Hematopoietic multipotent progenitor cell treated with erythropoietin and hydrocortisone succinate and interleukin-3 and kit ligand, for 15 days (in vitro differentiated cells): Measurements from ENCODE around the gene TTLL5.
"Not testable (repeated sequence)": the region's sequence is repeated elsewhere in the genome, so short reads cannot be mapped to it uniquely, and the experiment has no call there.

ENCODE experiments used
- DNase-seq: peaks from one replicate; pipeline ENCODE4 v3.0.0-alpha.2; 2015; ENCODE audit warnings: low spot score

The TTLL5 gene

DNA sequence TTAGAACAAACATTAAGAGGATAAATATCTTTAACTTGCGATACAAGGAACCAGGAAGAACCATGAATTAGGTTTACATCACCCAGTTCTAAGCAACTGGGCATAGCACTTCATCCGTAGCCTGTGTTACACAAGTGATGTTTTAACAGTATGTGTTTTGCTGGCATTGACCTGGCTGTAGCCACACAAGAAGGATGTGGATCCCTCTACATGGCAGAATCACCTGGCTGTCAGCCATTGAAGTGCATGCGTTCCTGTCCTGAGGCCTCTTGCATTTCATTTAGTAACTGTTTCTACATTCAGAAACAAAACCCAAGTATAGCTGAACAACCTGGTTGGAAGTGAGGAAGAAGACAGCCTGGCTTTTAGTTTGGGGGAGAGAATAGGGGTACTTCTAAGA lies 248.6 kb downstream of the TTLL5 start:
- no peak for DNase-seq

GRCh38 chr14:75910048-75910447 lies 249.0 kb downstream of the TTLL5 start:
- DNase-seq: no peak

DNA sequence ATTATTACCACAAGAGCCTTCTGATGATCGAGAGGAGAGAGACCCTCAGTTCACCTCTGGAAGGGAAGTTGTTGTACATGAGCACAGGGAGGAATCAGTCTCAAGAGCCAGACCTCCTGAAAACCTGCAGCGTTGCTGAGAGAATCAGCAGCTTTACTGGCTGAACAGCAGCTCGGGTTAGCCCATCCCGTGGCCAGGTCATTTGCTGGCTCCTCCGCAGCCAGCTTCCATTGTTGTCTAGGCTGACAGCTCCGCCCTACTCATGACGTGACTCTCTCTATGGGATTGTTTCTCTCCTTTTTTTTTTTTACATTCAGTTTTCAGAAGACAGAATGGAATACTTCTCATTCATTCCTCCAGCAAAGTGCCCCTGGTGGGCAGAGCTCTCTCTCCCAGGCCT lies 250.8 kb downstream of the TTLL5 start:
- DNase-seq: no peak

GRCh38 chr14:75913183-75913582 lies 252.1 kb downstream of the TTLL5 start:
- no peak for DNase-seq

- no peak for DNase-seq
These were observed 254.0 kb downstream of the TTLL5 start for GRCh38 chr14:75915045-75915444.

DNA sequence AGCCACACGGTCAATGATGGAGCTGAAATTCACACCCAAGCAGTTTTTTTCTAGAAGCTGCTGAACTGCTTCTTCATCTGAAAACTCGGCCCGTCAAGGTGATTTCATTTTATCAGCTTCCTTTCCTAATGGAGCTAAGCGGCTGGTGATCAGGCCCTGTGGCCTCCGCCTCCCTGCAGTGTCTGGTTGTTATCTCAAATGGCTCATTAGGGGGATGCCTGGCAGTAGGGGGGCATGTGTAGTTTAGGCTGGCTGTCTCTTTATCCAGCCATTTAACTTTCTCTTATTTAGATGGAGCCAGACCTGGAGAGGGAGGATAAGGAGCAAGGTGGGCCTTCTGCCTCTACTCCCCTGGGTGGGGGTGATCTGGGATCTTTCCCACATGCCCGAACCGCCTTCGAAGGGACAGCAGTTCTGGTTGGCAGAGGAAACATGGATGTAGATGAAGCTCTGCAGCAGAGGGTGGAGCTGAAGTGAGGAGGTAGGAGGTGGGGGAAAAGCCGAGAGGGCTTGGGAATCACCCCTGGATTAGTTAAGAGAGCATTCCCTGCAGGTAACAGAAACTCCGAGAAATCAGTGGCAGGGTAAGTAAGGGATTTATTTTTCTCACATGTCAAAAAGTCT lies 256.4 kb downstream of the TTLL5 start:
- no peak for DNase-seq

GRCh38 chr14:75917946-75918335 lies 256.9 kb downstream of the TTLL5 start:
- DNase-seq: no peak

GRCh38 chr14:75920421-75920820 lies 259.4 kb downstream of the TTLL5 start:
- DNase-seq: not testable (repeated sequence)

- not testable (repeated sequence) for DNase-seq
These were observed 264.2 kb downstream of the TTLL5 start for GRCh38 chr14:75925141-75925840.

DNA sequence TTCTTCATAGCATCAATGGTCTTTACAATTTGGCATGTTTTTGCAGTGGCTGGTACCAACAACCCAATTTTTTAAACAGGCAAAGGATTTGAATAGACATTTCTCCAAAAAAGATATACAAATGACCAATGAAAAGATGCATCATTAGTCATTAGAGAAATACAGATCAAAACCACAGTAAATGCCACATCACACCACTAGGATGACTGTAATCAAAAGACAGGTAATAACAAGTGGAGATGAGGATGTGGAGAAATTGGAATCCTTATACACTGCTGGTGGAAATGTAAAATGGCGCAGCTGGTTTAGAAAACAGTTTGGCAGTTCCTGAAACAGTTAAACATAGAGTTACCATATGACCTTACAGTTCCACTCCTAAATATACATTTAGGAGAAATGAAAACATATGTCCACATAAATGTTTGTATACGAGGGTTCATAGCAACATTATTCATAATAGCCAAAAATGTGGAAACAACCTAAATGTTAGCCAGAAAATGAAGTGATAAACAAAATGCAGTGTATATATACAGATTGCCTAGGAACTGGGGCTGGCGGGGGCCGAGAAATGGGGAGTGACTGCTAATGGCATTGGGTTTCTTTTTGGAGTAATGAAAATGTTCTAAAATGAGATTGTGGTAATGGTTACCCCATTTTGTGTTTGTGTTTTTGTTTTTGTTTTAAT lies 265.5 kb downstream of the TTLL5 start:
- no peak for DNase-seq

- no peak for DNase-seq
These were observed 266.6 kb downstream of the TTLL5 start for GRCh38 chr14:75927564-75928087.

- no peak for DNase-seq
These were observed 267.7 kb downstream of the TTLL5 start for GRCh38 chr14:75928690-75929181.

GRCh38 chr14:75933712-75934296 lies 272.8 kb downstream of the TTLL5 start:
- no peak for DNase-seq

DNA sequence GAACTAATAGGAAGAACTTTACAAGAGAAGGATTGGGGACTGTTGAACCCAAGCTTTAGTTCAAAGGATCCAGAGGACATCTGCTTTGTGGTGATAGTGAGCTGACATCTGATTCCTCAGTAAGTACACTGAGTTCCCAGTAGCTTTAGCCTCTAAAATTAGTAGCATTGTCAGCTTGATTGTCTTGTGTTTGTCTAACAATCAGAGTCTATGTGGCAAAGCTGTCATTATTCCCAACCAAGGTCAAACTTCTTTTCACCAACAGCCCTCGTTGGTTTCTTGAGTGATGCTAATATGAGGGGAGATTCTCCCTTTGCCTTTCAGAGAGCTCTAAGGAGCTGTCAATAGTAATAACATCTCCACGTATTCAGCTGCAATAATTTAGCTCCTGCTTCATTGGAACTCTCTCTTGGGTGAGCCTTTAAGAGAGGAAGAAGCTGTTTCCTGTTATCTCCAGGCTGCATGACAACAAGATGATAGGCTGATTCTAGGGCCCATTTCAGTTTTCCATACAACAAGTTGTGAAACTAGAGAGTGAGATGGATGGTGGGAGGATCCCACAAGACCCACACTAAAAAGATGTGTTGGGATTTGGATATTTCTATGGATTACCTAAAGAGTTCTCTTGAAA lies 274.1 kb downstream of the TTLL5 start:
- no peak for DNase-seq

GRCh38 chr14:75939200-75939599 lies 278.2 kb downstream of the TTLL5 start:
- DNase-seq: no peak

DNA sequence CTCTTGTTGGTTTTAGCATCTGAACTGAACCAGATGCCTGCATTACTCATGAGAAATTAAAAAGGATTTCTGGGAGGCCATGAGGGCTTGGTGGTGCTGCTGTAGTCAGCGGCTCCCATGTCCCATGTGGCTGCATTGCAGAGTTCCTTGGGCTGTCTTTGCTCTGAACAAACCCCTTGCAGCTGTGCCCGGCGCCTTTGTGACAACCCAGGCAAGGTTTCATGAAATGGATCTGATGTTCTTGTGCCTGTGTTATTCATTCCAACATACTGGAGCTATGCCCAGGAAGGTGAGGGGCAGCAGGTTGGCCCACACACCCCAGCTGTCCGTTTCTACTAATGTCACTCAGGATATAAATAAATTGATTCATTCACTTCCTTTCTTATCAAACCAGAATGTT lies 280.0 kb downstream of the TTLL5 start:
- no peak for DNase-seq

GRCh38 chr14:75944607-75945241 lies 283.7 kb downstream of the TTLL5 start:
- no peak for DNase-seq

DNA sequence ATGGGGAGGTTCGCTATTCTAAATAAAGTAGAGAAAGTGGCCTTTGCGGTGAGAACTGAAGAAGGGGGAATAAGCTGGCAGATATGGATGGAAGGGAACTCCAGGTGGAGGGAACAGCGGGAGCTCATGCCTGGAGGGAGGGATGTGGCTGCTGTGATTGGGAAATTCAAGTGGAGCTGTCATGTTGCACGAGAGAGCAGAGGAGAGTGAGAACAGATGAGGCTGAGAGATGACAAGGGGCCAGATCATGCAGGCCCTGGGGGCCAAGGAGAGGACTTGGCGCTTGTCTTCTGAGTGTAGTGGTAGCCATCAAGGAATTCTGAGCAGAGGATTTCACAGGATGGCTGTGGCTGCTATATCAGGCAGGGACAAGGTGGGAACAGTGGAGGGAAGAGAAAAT lies 285.7 kb downstream of the TTLL5 start:
- no peak for DNase-seq

DNA sequence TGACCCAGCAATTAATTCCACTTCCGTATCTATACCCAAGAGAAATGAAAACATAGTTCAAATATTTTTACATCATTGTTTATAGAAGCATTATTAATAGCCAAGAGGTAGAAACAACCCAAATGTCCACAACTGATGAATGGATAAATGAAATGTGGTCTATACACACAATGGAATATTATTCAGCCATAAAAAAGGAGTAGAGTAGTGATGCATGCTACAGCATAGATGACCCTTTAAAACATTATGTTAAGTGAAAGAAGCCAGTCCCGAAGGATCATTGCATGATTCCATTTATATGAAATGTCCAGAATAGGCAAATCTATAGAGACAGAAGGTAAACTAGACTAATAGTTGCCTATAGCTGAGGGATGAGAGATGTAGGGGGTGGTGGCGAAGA lies 291.4 kb downstream of the TTLL5 start:
- no peak for DNase-seq

- no peak for DNase-seq
These were observed 298.0 kb downstream of the TTLL5 start for GRCh38 chr14:75959031-75959430.

DNA sequence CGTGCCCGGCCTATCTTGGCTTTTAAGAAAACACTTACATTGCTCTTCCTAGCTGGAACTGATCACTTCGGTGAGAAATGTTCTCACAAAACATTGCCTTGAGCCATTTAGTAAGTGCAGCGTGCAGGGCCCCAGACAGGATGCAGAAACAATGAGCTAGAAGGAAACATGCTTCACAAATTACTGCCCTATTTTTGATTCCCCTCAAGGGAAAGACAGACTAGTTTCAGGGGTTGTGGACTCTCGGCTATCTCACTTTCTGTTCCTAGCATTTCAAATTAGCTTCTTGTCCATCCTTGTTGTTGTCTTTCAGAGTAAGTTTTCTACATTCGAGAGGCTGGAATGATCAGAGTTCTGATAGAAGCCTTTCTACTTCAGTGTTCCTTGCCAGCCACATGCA lies 299.2 kb downstream of the TTLL5 start:
- DNase-seq: no peak

DNA sequence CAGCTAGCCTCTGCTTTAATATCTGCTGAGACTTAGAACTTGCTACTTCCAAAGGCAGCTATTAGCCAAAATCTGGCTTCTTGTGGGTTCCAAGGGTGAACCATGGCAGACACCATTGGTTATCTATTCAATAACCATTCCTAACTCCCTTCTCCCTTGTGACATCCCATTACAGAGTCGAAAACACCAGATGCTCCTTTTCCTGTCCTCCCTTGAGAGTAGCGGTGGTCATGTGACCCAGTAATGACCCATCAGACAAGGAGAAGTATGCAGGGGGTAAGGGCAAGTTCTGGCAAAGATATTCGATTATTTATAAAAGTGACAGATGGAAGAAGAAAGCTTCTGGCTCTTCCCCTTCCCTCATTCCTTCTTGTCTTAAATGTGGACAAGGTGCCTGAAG lies 300.6 kb downstream of the TTLL5 start:
- DNase-seq: no peak
